Bladder microvascular endothelial cell (primary cell): Measurements from ENCODE around the gene PINLYP. TPM values are rescaled to one million over a fixed set of nuclear protein-coding genes. Genes with fewer than 3 reads are reported as not detected.

Source experiments
- total RNA-seq: library from RNA; depleted of rRNA; stranded (reverse); fragments of >200 nt; gene quantifications from 2 replicates; pipeline ENCODE4 v1.2.3, GENCODE V29; 2014

PINLYP gene
- 0.16 and 2.8 TPM in 2 replicates for total RNA-seq

DNA sequence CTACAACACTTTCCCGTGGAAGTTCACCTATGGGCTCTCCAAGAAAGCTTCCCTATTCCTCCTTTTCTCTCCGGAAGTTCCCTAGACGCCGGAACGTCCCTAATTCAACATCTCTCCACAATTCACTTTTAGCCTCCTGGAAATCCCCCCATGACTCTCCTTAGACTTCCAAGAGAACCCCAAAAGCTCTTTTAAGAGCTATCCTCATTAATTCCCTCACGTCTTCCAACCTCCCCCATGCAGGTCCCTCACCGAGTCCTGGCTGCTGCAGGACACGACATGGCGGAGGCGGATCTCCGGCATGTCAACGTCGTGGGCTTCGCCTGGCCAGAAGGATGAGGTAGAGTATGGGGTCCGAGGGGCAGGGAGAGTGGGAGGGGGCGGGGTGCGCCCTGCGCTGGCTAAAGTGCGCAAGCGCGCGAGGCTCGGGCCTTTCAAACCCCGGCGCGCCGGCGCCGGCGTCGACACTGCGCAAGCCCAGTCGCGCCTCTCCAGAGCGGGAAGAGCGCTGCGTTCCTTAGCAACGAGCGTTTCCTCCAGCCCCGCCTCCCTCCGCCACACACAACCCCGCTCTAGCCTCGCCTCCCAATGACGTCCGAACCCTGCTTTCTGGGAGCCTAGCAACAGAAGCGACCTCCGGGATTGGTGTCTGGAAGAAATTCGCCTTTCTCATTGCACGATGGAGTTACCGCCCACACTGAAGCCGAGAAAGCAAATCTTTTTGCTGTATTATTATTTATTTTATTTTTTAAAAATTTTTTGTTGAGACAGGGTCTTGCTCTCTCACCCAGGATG is at the start of gene PINLYP, which contains the start of gene XRCC1:
PINLYP (plus strand) TSS at position 646 of the 795 bp plus-strand sequence. CDS start 1,391 bp downstream, outside the sequence.
XRCC1 (minus strand) TSS at position 372 of the 795 bp plus-strand sequence; CDS start at position 303, 69 bp downstream.

DNA sequence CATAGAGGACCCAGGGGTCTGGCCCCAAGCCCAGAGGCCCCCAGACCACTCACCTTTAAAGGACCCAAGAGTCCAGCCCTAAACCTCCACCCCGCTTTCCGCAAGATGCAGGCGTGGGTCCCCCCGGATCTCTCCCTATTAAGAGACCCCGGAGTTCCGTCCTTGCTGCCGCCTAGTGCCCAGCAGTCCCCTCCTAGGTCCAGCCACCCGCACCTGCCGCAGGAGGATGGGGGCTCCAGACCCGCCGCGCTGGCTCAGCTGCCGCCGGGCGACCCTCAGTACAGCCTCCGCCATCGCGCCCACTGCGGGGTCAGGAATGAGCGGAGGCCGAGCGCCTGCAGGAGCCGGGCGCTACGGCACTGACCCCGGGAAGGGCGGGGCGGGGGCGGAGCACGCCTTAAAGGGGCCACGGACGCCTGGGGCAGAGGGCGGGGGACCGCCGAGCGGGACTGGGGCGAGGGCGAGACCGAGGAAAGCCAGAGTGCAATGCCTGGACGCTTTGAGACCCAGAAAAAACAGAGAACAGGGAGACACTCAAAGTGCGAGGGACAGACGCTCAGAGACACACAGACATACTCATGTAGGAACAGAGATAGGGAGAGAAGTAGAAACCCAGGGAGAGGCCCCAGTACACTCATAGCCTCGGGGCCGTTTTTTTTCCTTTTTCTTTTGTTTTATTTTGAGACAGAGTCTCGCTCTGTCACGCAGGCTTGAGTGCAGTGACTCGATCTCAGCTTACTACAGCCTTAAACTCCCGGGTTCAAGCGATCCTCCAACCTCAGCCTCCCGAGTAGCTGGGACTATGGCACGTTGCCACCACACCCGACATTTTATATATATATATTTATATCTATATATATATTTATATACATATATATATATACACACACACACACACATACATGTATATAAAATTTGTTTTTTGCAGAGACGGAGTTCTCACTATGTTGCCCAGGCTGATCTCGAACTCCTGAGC is 48.4 kb upstream of the PINLYP start, which contains the start of gene ETHE1:
ETHE1 (minus strand) TSS at position 318 of the 976 bp plus-strand sequence; CDS start at position 294, 24 bp downstream.

DNA sequence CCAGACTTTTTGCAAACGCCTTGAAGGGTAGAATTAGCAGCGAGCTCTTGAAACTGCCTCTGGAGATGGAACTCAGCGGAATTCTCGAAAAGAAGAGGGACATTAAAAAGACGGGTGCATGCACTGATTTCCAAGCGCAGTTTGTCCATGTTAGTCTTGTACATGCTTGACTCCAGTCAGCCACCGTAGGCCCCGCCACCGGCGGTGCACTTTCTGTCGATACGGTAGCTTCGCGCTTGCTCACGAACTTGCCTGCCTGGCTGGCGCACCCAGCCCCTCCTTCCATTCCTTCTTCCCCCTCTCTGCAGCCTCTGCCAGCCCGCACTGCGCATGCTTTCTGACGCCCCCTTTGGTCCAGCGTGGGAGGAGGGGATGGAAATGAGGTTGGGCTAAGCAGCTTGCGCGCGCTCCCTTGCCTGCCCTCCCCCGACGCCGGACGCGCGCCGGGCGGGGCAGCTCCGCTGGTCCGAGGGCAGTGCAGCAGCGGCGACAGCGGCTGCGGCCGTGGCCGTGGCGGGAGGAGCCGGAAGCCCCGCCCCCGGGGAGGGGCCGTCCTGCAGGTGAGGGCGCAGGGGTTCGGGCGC is 42.5 kb upstream of the PINLYP start, which contains the start of gene ZNF575:
ZNF575 (plus strand) TSS at position 227 of the 584 bp plus-strand sequence. CDS start 1,235 bp downstream, outside the sequence.

DNA sequence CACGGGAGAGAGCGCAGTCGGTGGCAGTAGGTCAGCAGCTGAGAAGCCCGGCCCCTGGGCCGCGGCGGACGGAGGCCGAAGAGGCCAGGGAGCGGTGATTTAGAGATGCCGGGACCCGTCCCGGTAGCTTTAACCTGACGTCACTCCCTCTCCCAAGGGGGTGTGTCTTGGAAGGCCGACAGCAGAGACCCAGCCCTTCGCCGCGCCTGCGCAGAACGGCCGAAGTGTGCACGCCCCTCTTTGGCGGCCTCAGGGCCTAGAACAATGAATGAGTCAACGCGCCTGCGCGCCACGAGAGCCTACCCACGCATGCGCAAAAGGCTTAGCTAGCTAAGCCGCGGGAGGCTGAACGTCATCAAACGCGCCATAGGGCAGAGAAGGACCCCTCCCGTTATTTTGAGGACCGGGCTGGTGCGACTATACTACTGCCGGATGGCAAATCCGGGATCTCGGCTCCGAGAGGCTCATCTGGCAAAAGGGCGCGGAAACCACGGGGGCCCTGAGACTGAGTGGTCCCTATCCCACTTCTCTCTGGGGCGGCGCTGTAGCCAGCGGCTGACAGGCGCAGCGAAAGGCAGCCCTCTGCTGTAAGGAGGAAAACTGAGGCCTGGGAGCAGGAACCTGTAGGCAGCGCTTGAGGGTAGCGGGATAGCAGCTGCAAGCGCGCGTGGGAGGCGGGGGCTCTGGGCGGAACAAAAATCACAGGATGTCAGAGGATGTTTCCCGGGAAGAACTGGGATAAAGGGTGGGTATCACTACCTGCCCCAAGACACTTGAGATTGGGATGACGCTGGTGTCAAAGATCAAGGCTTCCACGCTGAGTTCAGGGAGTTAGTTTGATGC is 20.6 kb downstream of the PINLYP start, which contains the start of the genes IRGQ and ZNF576:
IRGQ (minus strand) TSS at position 136 of the 843 bp plus-strand sequence. CDS start 796 bp downstream, outside the sequence.
ZNF576 (plus strand) TSS at position 597 of the 843 bp plus-strand sequence. CDS start 514 bp downstream, outside the sequence.

DNA sequence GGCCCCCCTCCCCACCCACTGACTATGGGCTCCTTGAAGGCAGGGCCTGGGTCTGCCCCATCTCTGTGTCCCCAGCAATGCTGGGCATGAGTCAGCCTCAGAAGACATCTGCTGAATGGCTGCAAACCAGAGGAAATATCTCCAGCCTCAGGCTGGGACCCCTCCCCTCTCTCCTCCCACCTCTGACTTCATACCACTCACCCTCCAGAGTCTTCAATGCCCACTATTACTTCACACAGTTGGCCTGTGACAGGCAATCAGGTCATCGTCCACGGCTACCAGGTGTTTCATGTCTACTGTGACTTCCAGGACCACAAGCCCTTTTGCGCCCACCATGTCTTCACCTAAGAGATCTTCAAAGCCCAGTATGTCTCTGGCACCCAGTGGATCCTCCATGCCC is 36.2 kb downstream of the PINLYP start, which contains the start of gene SRRM5:
SRRM5 (plus strand) TSS at position 301 of the 400 bp plus-strand sequence; CDS start at position 335, 34 bp downstream.

DNA sequence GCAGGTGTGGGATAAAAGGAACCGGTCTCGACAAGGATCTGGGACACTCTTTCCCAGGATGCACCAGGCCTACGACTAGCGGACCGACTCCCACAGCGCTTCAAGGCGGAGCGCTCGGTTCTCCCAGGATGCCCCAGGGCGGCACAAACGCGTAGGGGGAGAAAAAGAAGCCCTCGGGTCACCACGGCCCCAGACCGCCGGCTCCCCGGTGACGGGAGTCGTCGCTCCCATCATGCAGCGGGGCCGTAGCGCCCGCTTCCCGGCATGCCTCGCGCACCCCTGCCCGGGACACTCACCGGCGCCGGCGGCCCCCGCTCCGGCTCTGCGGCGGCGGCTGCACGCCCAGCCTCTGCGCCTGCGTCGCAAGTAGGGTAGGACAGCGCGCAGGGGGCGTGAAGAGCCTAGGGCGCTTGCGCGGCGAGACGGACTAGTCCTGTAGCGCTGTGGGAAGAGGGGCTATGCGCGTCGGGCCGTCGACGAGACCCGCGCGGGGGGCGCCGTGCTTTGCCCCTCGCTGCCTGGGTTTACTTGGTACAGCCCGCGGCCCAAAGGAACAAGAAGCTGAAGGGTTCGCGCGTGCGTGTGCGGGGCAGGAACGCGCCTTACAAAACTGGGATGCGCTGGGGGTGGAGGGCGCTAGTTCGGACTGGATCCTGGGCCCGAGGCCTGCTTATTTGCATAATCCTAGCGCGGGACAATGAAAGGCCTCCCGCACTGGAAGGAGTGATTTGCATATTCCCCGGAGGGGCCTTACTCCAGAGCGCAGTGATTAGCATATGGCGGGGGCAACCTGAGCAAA is 43.9 kb downstream of the PINLYP start, which contains the start of gene ZNF428:
ZNF428 (minus strand) TSS at position 368 of the 799 bp plus-strand sequence. CDS start 5,325 bp downstream, outside the sequence.

Other genes with a start within 250 kb of the PINLYP start
- under 0.01 and 0.69 TPM in 2 replicates for gene CD177, start 222.1 kb upstream of the PINLYP start, total RNA-seq
- not detected in 2 replicates for gene TEX101, start 160.9 kb upstream of the PINLYP start, total RNA-seq
- under 0.01 and 0.44 TPM in 2 replicates for gene LYPD3, start 110.2 kb upstream of the PINLYP start, total RNA-seq
- gene PHLDB3, start 71.1 kb upstream of the PINLYP start, total RNA-seq = 6.2 and 36.8 TPM in 2 replicates
- gene ETHE1, start 48.6 kb upstream of the PINLYP start, total RNA-seq = 79.2 and 94.7 TPM in 2 replicates
- 0.06 and 0.16 TPM in 2 replicates for gene ZNF575, start 42.6 kb upstream of the PINLYP start, total RNA-seq
- gene XRCC1, start 274 bp upstream of the PINLYP start, total RNA-seq = 12.1 and 13.0 TPM in 2 replicates
- 16.0 and 53.0 TPM in 2 replicates for gene IRGQ, start 20.3 kb downstream of the PINLYP start, total RNA-seq
- gene ZNF576, start 20.8 kb downstream of the PINLYP start, total RNA-seq = 7.8 and 9.6 TPM in 2 replicates
- gene SRRM5, start 36.3 kb downstream of the PINLYP start, total RNA-seq = 0.06 TPM in 1 of 2 replicates, not detected in the other
- 36.1 and 37.7 TPM in 2 replicates for gene ZNF428, start 43.8 kb downstream of the PINLYP start, total RNA-seq
- gene CADM4, start 64.0 kb downstream of the PINLYP start, total RNA-seq = 1.5 and 36.1 TPM in 2 replicates
- gene PLAUR, start 94.4 kb downstream of the PINLYP start, total RNA-seq = 27.5 and 33.2 TPM in 2 replicates
- gene IRGC, start 140.3 kb downstream of the PINLYP start, total RNA-seq = not detected in 2 replicates
- 8.4 and 15.9 TPM in 2 replicates for gene SMG9, start 179.2 kb downstream of the PINLYP start, total RNA-seq
- gene KCNN4, start 205.2 kb downstream of the PINLYP start, total RNA-seq = 0.38 and 0.65 TPM in 2 replicates
- gene LYPD5, start 226.6 kb downstream of the PINLYP start, total RNA-seq = 0.19 and 0.32 TPM in 2 replicates